Measurements from ENCODE around the gene JARID2. TPM values are rescaled to one million over a fixed set of nuclear protein-coding genes. Genes with fewer than 3 reads are reported as not detected.

JARID2 gene
- total and polyA plus RNA-seq, 2 of the 8 experiments (the other 6 are each of a cell fraction or from before 2014, with no cell fraction given) = 60.1 to 239 TPM

- TF ChIP-seq NANOG (IDR thresholded peaks at IDR 0.05; ENCODE audit: insufficient read depth, low read depth, low read length, poor library complexity, severe bottlenecking) = no peak
- TF ChIP-seq E2F6 (IDR thresholded peaks at IDR 0.05) = no peak
- no peak for TF ChIP-seq RFX5 (IDR thresholded peaks at IDR 0.05; ENCODE audit: borderline replicate concordance, low read depth, low read length)
- TF ChIP-seq JUND (IDR thresholded peaks at IDR 0.05; ENCODE audit: low read length) = no peak
- no peak for TF ChIP-seq MAFK (IDR thresholded peaks at IDR 0.05; ENCODE audit: low read depth, low read length)
- TF ChIP-seq CEBPB (IDR thresholded peaks at IDR 0.05; ENCODE audit: low read depth, low read length) = no peak
- TF ChIP-seq KDM4A (IDR thresholded peaks at IDR 0.05; ENCODE audit: low read depth, low read length, severe bottlenecking) = no peak
- TF ChIP-seq SIRT6 (IDR thresholded peaks at IDR 0.05; ENCODE audit: low read length) = no peak
Observed at GRCh38 chr6:15561447-15562199, 315.8 kb downstream of the JARID2 start (continued).
